CD8-positive, alpha-beta memory T cell (primary cell): Measurements from ENCODE around the gene ST7. TPM values are rescaled to one million over a fixed set of nuclear protein-coding genes. Genes with fewer than 3 reads are reported as not detected.

Experiments
- CTCF ChIA-PET: fragments of 350-600 bp; sonication (Branson Sonifier 250); formaldehyde crosslinking; loops from one replicate; lab custom pipeline; 2021; ENCODE audit warnings: antibody characterized with exemption; lab: Charles Lee
- POLR2A ChIA-PET: fragments of 350-600 bp; sonication (Branson Sonifier 250); formaldehyde crosslinking; loops from one replicate; lab custom pipeline; 2021; ENCODE audit warnings: antibody characterized with exemption; lab: Charles Lee
- DNase-seq, 5 donors: peaks; one replicate each; pipeline versions ENCODE4 v3.0.0 to v3.0.0-alpha.2; 2020 to 2022; ENCODE audit warnings: mixed read lengths in 1 of 5
- H3K27ac ChIP-seq: one replicate; pipeline ENCODE4 v1.7.0; 2013; ENCODE audit warnings: low read depth, mild to moderate bottlenecking, low read length, moderate library complexity
- H3K27me3 ChIP-seq: 2 replicates; pipeline ENCODE4 v1.7.0; 2013; ENCODE audit warnings: low read length, mild to moderate bottlenecking; ENCODE audit not compliant: insufficient read depth, poor library complexity, severe bottlenecking
- H3K36me3 ChIP-seq: 2 replicates; pipeline ENCODE4 v1.7.0; 2013; ENCODE audit warnings: mild to moderate bottlenecking, low read length, moderate library complexity; ENCODE audit not compliant: insufficient read depth
- H3K4me1 ChIP-seq: 2 replicates; pipeline ENCODE4 v1.7.0; 2013; ENCODE audit warnings: mild to moderate bottlenecking, low read length, moderate library complexity; ENCODE audit not compliant: insufficient read depth
- H3K4me3 ChIP-seq: 2 replicates; pipeline ENCODE4 v1.7.0; 2013; ENCODE audit warnings: mild to moderate bottlenecking, low read length
- H3K9me3 ChIP-seq: 2 replicates; pipeline ENCODE4 v1.7.0; 2013; ENCODE audit warnings: mild to moderate bottlenecking, low read length
- H3K27ac Mint-ChIP-seq, 8 donors: one replicate each; pipeline ENCODE4 v1.8.0; 2020 to 2021; ENCODE audit warnings: mixed read lengths in 8 of 8, mild to moderate bottlenecking in 6 of 8, inconsistent platforms in 3 of 8, moderate library complexity in 3 of 8
- H3K27me3 Mint-ChIP-seq, 2 donors: one replicate each; pipeline ENCODE4 v1.8.0; 2020 to 2021; ENCODE audit warnings: mixed read lengths in 2 of 2, mild to moderate bottlenecking in 1 of 2, moderate library complexity in 1 of 2
- H3K36me3 Mint-ChIP-seq, 3 donors: one replicate each; pipeline ENCODE4 v1.8.0; 2020 to 2021; ENCODE audit warnings: mixed read lengths in 3 of 3, inconsistent platforms in 1 of 3, mild to moderate bottlenecking in 1 of 3
- H3K4me1 Mint-ChIP-seq, 3 donors: one replicate each; pipeline ENCODE4 v1.8.0; 2020 to 2021; ENCODE audit warnings: mixed read lengths in 3 of 3, inconsistent platforms in 1 of 3, mild to moderate bottlenecking in 1 of 3
- H3K4me3 Mint-ChIP-seq, 7 donors: one replicate each; pipeline ENCODE4 v1.8.0; 2020 to 2021; ENCODE audit warnings: mixed read lengths in 7 of 7, mild to moderate bottlenecking in 6 of 7, moderate library complexity in 4 of 7, inconsistent platforms in 2 of 7
- H3K9me3 Mint-ChIP-seq, 5 donors: one replicate each; pipeline ENCODE4 v1.8.0; 2020 to 2022; ENCODE audit warnings: mixed read lengths in 5 of 5, mild to moderate bottlenecking in 3 of 5, moderate library complexity in 2 of 5, inconsistent platforms in 1 of 5
- polyA plus RNA-seq: library from polyadenylated mRNA; unstranded; fragments of 300-500 nt; fragmentation: Illumina TruSeq; gene quantifications from one replicate; pipeline ENCODE4 v1.2.3, GENCODE V29; 2021
- total RNA-seq, 2 experiments: library from RNA; stranded (reverse); gene quantifications; one replicate each; pipeline ENCODE4 v1.2.3, GENCODE V29; 2021

The ST7 gene
- total and polyA plus RNA-seq, 3 experiments from 2014 or later = 7.9 to 14.2 (median 12.7) TPM

DNA sequence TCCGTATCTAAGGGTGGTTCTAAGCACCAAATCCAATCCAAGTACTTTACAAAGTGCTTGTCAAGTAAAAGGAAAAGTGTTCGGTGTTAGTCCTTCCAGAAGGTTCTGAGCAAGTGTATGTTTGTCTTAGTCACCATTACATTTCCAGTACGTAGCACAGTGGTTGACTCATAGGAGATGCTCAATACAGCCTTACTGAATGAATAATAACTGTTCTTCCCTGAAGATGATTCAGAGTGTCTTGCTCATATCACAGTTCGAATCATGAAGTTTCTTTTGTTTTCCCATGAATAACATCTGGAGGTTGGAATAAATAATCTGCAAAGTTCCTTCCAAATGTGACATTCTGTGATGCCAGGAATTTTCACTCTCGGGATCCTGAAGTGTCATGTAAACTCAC lies 316.1 kb downstream of the ST7 start:
- H3K27me3 Mint-ChIP-seq = peaks cover 6 to 26% of the 10 kb centered on the region in 2 donors

DNA sequence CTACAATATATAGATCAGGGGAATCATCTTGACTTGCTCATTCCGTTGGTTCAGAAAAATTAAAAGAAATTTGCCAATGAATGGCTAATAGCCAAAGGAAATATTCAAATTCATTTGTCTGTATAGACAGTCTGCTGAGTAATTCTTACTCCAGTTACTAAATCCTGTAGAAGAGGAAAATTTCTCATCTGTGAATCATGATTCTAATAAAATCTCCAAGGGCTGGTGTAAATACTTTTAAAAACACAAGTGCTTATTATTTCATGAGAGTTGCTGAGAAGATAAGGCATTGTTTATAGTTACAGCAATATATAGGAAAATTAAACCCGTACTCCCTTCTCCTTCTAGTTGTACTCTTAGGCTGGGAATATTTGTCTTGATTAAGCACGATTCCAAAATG lies 316.6 kb downstream of the ST7 start:
- Mint-ChIP-seq H3K9me3 (peaks cover 0 to 4% (median 0%) of the 10 kb centered on the region in 5 donors), H3K4me1 (no peaks in the 10 kb centered on the region), H3K4me3 (no peak overlapping the region), H3K27me3 (peaks cover 6 to 26% of the 10 kb centered on the region in 2 donors), H3K27ac (no peak overlapping the region), H3K36me3 (no peaks in the 10 kb centered on the region)
- no peak overlapping the region for H3K27ac ChIP-seq
- H3K9me3 ChIP-seq = no peaks in the 10 kb centered on the region
- peaks cover under 1% of the 10 kb centered on the region for H3K27me3 ChIP-seq
- DNase-seq = no peak
- no peak overlapping the region for H3K4me3 ChIP-seq
- no peaks in the 10 kb centered on the region for H3K4me1 ChIP-seq
- ChIA-PET POLR2A (no interaction called here), CTCF (no interaction called here)
- H3K36me3 ChIP-seq = no peaks in the 10 kb centered on the region

More for the DNA sequence above, 316.1 kb downstream of the ST7 start:
- Histone ChIP-seq H3K36me3 (no peaks in the 10 kb centered on the region), H3K27me3 (no peaks in the 10 kb centered on the region), H3K4me3 (no peak overlapping the region), H3K9me3 (no peaks in the 10 kb centered on the region), H3K4me1 (no peaks in the 10 kb centered on the region), H3K27ac (no peak overlapping the region)
- POLR2A ChIA-PET = no interaction called here
- DNase-seq = no peak
- no peak overlapping the region for H3K27ac Mint-ChIP-seq
- no peak overlapping the region for H3K4me3 Mint-ChIP-seq
- H3K36me3 Mint-ChIP-seq = no peaks in the 10 kb centered on the region
- H3K4me1 Mint-ChIP-seq = no peaks in the 10 kb centered on the region
- CTCF ChIA-PET = no interaction called here
- peaks cover 0 to 4% (median 0%) of the 10 kb centered on the region in 5 donors for H3K9me3 Mint-ChIP-seq

DNA sequence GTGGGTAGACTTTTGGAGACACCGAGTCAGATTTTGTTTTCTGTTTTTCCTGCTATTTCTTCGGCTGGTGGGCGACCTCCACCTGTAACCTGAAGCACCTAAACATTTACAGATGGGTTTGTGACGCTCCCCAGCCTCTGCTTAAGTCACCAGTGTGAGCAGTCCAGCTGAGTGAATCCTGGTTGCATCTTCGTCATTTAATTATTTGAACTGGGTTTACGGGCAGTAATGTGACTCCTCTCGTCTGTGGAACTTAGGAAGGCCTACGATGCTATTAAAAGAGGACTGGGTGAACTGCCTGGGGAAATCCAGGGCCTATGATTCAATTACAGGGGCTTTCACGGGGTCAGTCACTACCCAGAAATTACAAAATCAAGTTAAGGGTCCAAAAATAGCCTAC lies 317.1 kb downstream of the ST7 start:
- ChIA-PET CTCF (no interaction called here), POLR2A (no interaction called here)
- Mint-ChIP-seq H3K36me3 (no peaks in the 10 kb centered on the region), H3K4me3 (no peak overlapping the region), H3K27ac (no peak overlapping the region), H3K9me3 (peaks cover 0 to 4% (median 0%) of the 10 kb centered on the region in 5 donors), H3K4me1 (no peaks in the 10 kb centered on the region), H3K27me3 (peaks cover 6 to 30% of the 10 kb centered on the region in 2 donors)
- Histone ChIP-seq H3K4me3 (no peak overlapping the region), H3K4me1 (no peaks in the 10 kb centered on the region), H3K27me3 (peaks cover 3% of the 10 kb centered on the region), H3K9me3 (no peaks in the 10 kb centered on the region), H3K36me3 (no peaks in the 10 kb centered on the region), H3K27ac (no peak overlapping the region)
- no peak for DNase-seq

DNA sequence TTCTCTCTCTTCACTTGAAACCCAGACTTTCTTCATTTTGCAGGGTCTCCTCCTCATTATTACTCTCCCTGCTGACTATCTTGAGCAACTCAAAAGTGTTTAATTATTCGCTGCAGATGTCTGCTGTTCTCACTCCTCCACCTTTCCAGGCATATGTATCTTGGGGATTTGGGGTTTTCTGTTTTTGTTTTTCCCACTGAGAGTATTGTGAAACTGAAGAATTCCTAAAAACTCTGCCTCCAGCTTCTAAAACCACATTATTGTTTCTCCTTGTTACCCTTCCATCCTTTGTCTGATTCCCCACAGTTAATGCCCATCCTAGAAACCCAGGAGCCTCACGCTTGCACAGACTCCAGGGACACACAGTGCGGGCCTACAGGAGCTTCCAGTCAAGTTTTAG lies 318.3 kb downstream of the ST7 start:
- no peak for DNase-seq
- Mint-ChIP-seq H3K4me3 (no peak overlapping the region), H3K9me3 (peaks cover 0 to 4% (median 0%) of the 10 kb centered on the region in 5 donors), H3K36me3 (no peaks in the 10 kb centered on the region), H3K4me1 (no peaks in the 10 kb centered on the region), H3K27ac (no peak overlapping the region), H3K27me3 (peaks cover 6 to 33% of the 10 kb centered on the region in 2 donors)
- Histone ChIP-seq H3K27ac (no peak overlapping the region), H3K4me3 (no peak overlapping the region), H3K36me3 (no peaks in the 10 kb centered on the region), H3K27me3 (peaks cover 3% of the 10 kb centered on the region), H3K4me1 (no peaks in the 10 kb centered on the region), H3K9me3 (no peaks in the 10 kb centered on the region)
- ChIA-PET CTCF (no interaction called here), POLR2A (no interaction called here)

DNA sequence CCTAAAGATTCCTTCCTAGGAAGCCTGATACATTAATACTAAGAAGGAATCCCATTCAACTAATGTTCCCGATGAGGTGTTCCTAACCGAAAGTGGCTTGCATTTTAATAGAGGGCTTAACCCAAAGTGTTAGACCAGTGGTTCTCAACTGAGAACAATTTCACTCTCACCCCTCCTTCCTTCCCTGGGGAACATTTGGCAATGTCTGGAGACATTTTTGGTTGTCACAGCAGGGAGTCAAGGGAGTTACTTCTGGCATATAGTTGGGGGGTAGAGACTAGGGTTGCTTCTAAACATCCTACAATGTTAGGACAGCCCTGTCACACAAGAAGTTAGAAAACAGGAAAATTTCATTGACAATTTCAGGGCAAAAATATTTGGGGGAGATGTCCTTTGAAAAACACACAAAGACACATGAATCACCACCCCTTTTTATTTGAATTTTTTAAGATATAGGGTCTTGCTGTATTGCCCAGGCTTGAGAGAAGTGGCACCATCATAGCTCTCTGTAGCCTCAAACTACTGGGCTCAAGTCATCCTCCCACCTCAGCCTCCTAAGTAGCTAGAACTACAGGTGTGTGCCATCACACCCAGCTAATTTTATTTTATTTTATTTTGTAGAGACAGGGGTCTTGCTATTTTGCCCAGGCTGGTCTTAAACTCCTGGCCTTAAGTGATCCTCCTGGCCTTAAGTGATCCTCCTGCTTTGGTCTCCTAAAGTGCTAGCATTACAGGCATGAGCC lies 318.9 kb downstream of the ST7 start:
- Histone ChIP-seq H3K9me3 (no peaks in the 10 kb centered on the region), H3K36me3 (no peaks in the 10 kb centered on the region), H3K4me3 (no peak overlapping the region), H3K27me3 (peaks cover 3% of the 10 kb centered on the region), H3K4me1 (no peaks in the 10 kb centered on the region), H3K27ac (no peak overlapping the region)
- H3K36me3 Mint-ChIP-seq = no peaks in the 10 kb centered on the region
- no peak overlapping the region for H3K27ac Mint-ChIP-seq
- H3K4me3 Mint-ChIP-seq = no peak overlapping the region
- peaks cover 0 to 4% (median 0%) of the 10 kb centered on the region in 5 donors for H3K9me3 Mint-ChIP-seq
- no peak for DNase-seq
- POLR2A ChIA-PET = no interaction called here
- H3K4me1 Mint-ChIP-seq = no peaks in the 10 kb centered on the region
- CTCF ChIA-PET = no interaction called here
- peaks cover 6 to 33% of the 10 kb centered on the region in 2 donors for H3K27me3 Mint-ChIP-seq

DNA sequence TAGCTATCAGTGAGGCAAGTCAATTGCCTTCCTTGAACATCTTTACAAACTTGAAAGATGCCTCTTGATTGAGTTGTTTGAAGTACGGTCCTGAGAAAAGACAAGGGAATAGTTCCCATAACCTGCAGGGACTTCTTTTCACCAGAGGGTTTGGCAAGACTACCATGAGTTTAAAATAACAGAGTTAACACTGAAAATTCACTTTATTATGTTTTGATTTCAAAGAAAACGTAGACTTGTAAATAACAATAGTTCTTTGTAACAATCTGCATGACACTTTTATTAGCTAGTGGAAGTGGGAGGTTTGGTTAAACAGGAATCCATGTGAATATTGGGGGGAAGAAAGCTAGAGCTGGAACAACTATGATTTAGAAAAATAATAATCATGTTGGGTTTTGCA lies 320.0 kb downstream of the ST7 start:
- ChIA-PET POLR2A (no interaction called here), CTCF (no interaction called here)
- Mint-ChIP-seq H3K27me3 (peaks cover 6 to 29% of the 10 kb centered on the region in 2 donors), H3K36me3 (no peaks in the 10 kb centered on the region), H3K4me3 (no peak overlapping the region), H3K4me1 (no peaks in the 10 kb centered on the region), H3K9me3 (no peaks in the 10 kb centered on the region), H3K27ac (no peak overlapping the region)
- no peaks in the 10 kb centered on the region for H3K9me3 ChIP-seq
- no peak for DNase-seq
- no peak overlapping the region for H3K4me3 ChIP-seq
- H3K27me3 ChIP-seq = peaks cover 3% of the 10 kb centered on the region
- no peak overlapping the region for H3K27ac ChIP-seq
- no peaks in the 10 kb centered on the region for H3K4me1 ChIP-seq
- H3K36me3 ChIP-seq = no peaks in the 10 kb centered on the region

DNA sequence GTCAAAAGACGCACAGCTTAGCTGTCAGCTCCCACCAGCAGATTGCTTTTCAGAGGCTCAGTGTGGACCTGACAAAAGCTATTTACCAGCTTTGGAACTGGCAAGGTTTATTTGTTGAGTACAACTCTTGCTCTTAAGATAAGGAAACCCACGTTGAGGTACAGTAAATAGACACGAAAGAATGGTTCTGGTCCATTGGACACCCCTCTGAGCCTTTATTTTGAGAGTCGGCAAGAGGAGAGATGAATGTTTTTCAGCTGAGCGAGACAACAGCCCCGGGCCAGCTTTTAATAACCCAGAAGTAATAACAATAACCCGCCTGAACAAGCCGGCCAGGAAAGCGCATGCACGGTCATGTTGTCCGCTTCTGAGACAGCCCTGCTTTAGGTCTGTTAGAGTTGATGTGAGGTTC lies 320.5 kb downstream of the ST7 start:
- Histone ChIP-seq H3K4me1 (no peaks in the 10 kb centered on the region), H3K9me3 (no peaks in the 10 kb centered on the region), H3K27ac (no peak overlapping the region), H3K36me3 (no peaks in the 10 kb centered on the region), H3K4me3 (no peak overlapping the region), H3K27me3 (peaks cover 3% of the 10 kb centered on the region)
- H3K4me3 Mint-ChIP-seq = no peak overlapping the region
- no peaks in the 10 kb centered on the region for H3K9me3 Mint-ChIP-seq
- ChIA-PET CTCF (no interaction called here), POLR2A (no interaction called here)
- no peaks in the 10 kb centered on the region for H3K4me1 Mint-ChIP-seq
- H3K27ac Mint-ChIP-seq = no peak overlapping the region
- peaks cover 6 to 29% of the 10 kb centered on the region in 2 donors for H3K27me3 Mint-ChIP-seq
- H3K36me3 Mint-ChIP-seq = no peaks in the 10 kb centered on the region
- no peak for DNase-seq

DNA sequence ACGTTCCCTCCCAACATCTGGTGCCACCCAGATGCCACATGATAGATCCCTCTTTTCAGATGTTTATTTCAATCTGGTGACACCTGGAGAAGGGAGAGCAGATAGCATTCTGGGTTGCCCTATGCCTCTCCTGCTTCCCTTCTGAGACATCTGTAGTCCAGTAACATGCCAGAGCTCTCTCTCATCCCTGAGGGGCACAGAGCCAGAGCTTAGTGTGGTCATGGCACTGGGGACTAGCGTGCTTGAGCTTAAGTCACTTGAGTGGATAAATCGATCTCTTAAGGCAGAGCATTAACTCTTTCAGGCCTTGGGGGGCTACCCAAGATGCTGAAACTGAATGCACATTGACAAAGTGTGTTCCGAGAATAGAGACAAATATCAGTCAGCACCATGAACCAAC lies 321.6 kb downstream of the ST7 start:
- no peak overlapping the region for H3K27ac ChIP-seq
- peaks cover 6 to 29% of the 10 kb centered on the region in 2 donors for H3K27me3 Mint-ChIP-seq
- no peak overlapping the region for H3K27ac Mint-ChIP-seq
- no peaks in the 10 kb centered on the region for H3K9me3 ChIP-seq
- H3K4me1 Mint-ChIP-seq = no peaks in the 10 kb centered on the region
- no peaks in the 10 kb centered on the region for H3K4me1 ChIP-seq
- H3K36me3 Mint-ChIP-seq = no peaks in the 10 kb centered on the region
- DNase-seq = no peak
- ChIA-PET POLR2A (no interaction called here), CTCF (no interaction called here)
- H3K9me3 Mint-ChIP-seq = peaks cover 0 to 2% (median 0%) of the 10 kb centered on the region in 5 donors
- H3K4me3 Mint-ChIP-seq = no peak overlapping the region
- peaks cover 3% of the 10 kb centered on the region for H3K27me3 ChIP-seq
- H3K4me3 ChIP-seq = no peak overlapping the region
- H3K36me3 ChIP-seq = no peaks in the 10 kb centered on the region
